Ascending aorta (tissue), 2 donors: ENCODE data around the gene GPANK1. TPM values are rescaled to one million over a fixed set of nuclear protein-coding genes. Genes with fewer than 3 reads are reported as not detected.

Source experiments
- DNase-seq, 2 donors: peaks; one replicate each; pipeline ENCODE4 v3.0.0-alpha.2; 2019; ENCODE audit warnings: low spot score in 2 of 2
- H3K27ac ChIP-seq, 2 donors: fragments of 200-600 bp; sonication (generic); one replicate each; pipeline ENCODE4 v1.5.1; 2016 to 2017; ENCODE audit warnings: mild to moderate bottlenecking in 1 of 2
- H3K27me3 ChIP-seq: fragments of 200-600 bp; sonication (generic); one replicate; pipeline ENCODE4 v1.5.1; 2017
- H3K36me3 ChIP-seq, 2 donors: fragments of 200-600 bp; sonication (generic); one replicate each; pipeline ENCODE4 v1.5.1; 2016
- H3K4me1 ChIP-seq, 2 donors: fragments of 200-600 bp; sonication (generic); one replicate each; pipeline ENCODE4 v1.5.1; 2016 to 2017; ENCODE audit warnings: mild to moderate bottlenecking in 1 of 2
- H3K4me3 ChIP-seq, 2 donors: fragments of 200-600 bp; sonication (generic); one replicate each; pipeline ENCODE4 v1.5.1; 2016 to 2017; ENCODE audit warnings: mild to moderate bottlenecking in 1 of 2
- H3K9me3 ChIP-seq, 2 donors: fragments of 200-600 bp; sonication (generic); one replicate each; pipeline ENCODE4 v1.5.1; 2016
- CTCF ChIP-seq, 3 experiments: fragments of 200-600 bp in 2 of 3; fragments of 450-650 bp in 1 of 3; sonication (generic) in 2 of 3; IDR thresholded peaks; one replicate each; pipeline ENCODE4 v1.5.1; 2016 to 2019; ENCODE audit warnings: antibody characterized with exemption in 3 of 3, mild to moderate bottlenecking in 1 of 3, moderate library complexity in 1 of 3
- intact Hi-C: fragments of 100-400 bp; cut with DNase I; formaldehyde crosslinking; loops from one replicate; pipeline ENCODE4 v1.15.1; 2023
- total RNA-seq: library from RNA; depleted of rRNA; stranded (reverse); fragments of >200 nt; gene quantifications from one replicate; pipeline ENCODE4 v1.1.0, GENCODE V29; 2016

GPANK1 gene
- total RNA-seq, 1 donor from 2014 or later: 9.8 TPM

DNA sequence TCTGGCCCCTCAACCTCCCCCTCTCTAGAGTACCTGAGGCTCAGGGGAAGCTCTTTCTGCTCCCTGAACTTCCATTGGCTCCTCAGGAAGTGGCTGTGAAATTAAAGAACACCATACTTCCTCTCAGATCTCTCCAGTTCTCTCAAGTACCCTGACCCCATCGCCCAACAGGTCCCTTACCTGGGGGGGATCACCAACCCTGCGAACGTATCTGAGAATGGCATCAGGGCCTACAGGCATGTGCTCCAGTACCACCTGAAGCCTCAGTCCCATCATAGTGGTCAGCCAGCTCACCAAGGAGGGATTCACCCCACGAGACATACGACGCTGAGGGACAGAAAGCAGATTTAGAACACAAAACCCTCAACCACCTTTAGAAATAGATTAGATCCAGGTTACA lies 24.2 kb downstream of the GPANK1 start:
- no peaks in the 10 kb centered on the region for H3K27me3 ChIP-seq
- intact Hi-C loops: no loop called here
- no peak for DNase-seq
- no peaks in the 10 kb centered on the region for H3K9me3 ChIP-seq
- peaks cover 91 to 97% of the 10 kb centered on the region in 2 donors for H3K36me3 ChIP-seq
- H3K4me3 ChIP-seq: no peak overlapping the region
- no peak for TF ChIP-seq CTCF (IDR thresholded peaks at IDR 0.05)
- no peak overlapping the region for H3K27ac ChIP-seq
- no peaks in the 10 kb centered on the region for H3K4me1 ChIP-seq

DNA sequence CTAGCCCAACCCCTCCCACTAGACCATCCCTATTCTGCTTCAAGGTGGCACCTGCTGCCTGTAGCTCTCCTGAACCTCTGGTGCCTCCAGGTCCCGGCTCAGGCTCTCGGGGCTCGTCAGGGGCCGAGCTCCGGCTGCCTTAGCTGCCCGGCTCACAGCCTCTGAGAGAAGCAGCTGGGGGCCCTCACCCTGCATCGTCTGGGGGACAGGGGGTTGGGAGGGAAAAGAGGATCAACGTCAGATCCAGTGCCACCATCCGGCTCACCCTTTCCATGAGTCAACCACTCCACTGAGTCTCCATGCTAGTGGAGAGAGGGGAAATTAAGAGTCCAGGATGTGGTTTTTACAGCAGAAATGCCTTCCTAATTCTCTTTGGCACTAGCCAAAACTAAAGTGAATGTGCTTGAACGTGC lies 25.3 kb downstream of the GPANK1 start:
- DNase-seq: no peak
- Histone ChIP-seq H3K27me3 (no peaks in the 10 kb centered on the region), H3K9me3 (no peaks in the 10 kb centered on the region), H3K4me1 (no peaks in the 10 kb centered on the region), H3K27ac (no peak overlapping the region), H3K4me3 (no peak overlapping the region), H3K36me3 (peaks cover 91 to 97% of the 10 kb centered on the region in 2 donors)
- intact Hi-C loops: no loop called here
- no peak for TF ChIP-seq CTCF (IDR thresholded peaks at IDR 0.05)

- no peaks in the 10 kb centered on the region for H3K9me3 ChIP-seq
- no peak for DNase-seq
- TF ChIP-seq CTCF (IDR thresholded peaks at IDR 0.05): no peak
- H3K36me3 ChIP-seq: peaks cover 91 to 97% of the 10 kb centered on the region in 2 donors
- intact Hi-C loops: no loop called here
- no peaks in the 10 kb centered on the region for H3K27me3 ChIP-seq
- no peak overlapping the region for H3K4me3 ChIP-seq
- no peaks in the 10 kb centered on the region for H3K4me1 ChIP-seq
- no peak overlapping the region for H3K27ac ChIP-seq
Observed at GRCh38 chr6:31639043-31639442, 25.8 kb downstream of the GPANK1 start.

GRCh38 chr6:31636698-31637596 lies 27.9 kb downstream of the GPANK1 start:
- Histone ChIP-seq H3K4me3 (no peak overlapping the region), H3K27ac (no peak overlapping the region), H3K4me1 (no peaks in the 10 kb centered on the region), H3K27me3 (no peaks in the 10 kb centered on the region), H3K36me3 (peaks cover 88 to 99% of the 10 kb centered on the region in 2 donors), H3K9me3 (no peaks in the 10 kb centered on the region)
- no peak for DNase-seq
- no peak for TF ChIP-seq CTCF (IDR thresholded peaks at IDR 0.05)
- intact Hi-C loops: no loop called here

GRCh38 chr6:31634969-31635575 lies 29.7 kb downstream of the GPANK1 start:
- H3K4me1 ChIP-seq: no peaks in the 10 kb centered on the region
- peaks cover 88 to 99% of the 10 kb centered on the region in 2 donors for H3K36me3 ChIP-seq
- H3K9me3 ChIP-seq: no peaks in the 10 kb centered on the region
- no peak overlapping the region for H3K27ac ChIP-seq
- DNase-seq: no peak
- intact Hi-C loops: no loop called here
- TF ChIP-seq CTCF (IDR thresholded peaks at IDR 0.05): no peak
- no peak overlapping the region for H3K4me3 ChIP-seq
- H3K27me3 ChIP-seq: no peaks in the 10 kb centered on the region
